HG03432 (cell line): ENCODE data around the gene PCDH15.

ENCODE experiments used
- ATAC-seq: cut with Tn5 transposase; IDR thresholded peaks from one replicate; pipeline ENCODE4 v1.9.1; 2021; ENCODE audit warnings: mild to moderate bottlenecking, moderate library complexity; ENCODE audit not compliant: unreplicated experiment

Gene PCDH15

DNA sequence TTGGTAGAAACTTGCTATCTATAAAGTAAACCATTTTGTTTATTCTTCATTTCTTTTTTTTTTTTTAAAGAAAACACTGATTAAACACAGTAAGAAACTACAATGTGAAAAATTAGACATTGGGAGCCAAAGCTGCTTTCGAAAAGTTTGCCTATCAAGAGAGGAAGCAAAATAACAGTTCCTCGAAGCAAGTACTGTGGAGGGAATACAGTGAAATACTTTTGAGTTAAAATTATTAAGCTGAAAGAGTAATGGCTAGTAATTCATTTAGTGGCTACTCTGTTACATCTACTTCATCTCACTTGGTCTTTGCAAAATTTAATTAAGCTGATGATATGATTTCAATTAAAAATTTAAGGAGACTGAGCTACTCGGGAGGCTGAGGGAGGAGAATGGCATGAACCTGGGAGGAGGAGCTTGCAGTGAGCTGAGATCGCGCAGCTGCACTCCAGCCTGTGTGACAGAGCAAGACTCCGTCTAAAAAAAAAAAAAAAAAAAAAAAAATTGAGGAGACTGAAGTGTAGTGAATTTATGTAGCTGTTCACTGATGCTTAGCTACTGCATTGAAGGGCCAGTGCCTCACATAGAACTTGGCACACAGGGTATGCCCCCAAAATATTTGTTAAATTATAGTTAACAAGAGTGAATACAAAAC lies 1046.3 kb downstream of the PCDH15 start:
- no peak for ATAC-seq
